NCI-H128 (cell line): ENCODE measurements around the gene CFAP46.
"Not testable (repeated sequence)": the region's sequence is repeated elsewhere in the genome, so short reads cannot be mapped to it uniquely, and the experiment has no call there.

ENCODE experiments used
- DNase-seq: peaks from one replicate; lab custom pipeline; 2025; ENCODE audit not compliant: unreplicated experiment; lab: John Stamatoyannopoulos, UW

The CFAP46 gene

GRCh38 chr10:132846631-132847415, 95.5 kb downstream of the CFAP46 start:
- DNase-seq, result no peak

GRCh38 chr10:132845780-132846595, 96.4 kb downstream of the CFAP46 start:
- no peak for DNase-seq

- no peak for DNase-seq
Measured at GRCh38 chr10:132845041-132845551, 97.3 kb downstream of the CFAP46 start.

- DNase-seq, result no peak
Measured at GRCh38 chr10:132844069-132844809, 98.1 kb downstream of the CFAP46 start.

GRCh38 chr10:132843276-132843675, 99.1 kb downstream of the CFAP46 start:
- DNase-seq, result not testable (repeated sequence)

GRCh38 chr10:132842397-132842796, 100.0 kb downstream of the CFAP46 start:
- no peak for DNase-seq

GRCh38 chr10:132841615-132841975, 100.8 kb downstream of the CFAP46 start:
- DNase-seq, result no peak

GRCh38 chr10:132840698-132841614, 101.4 kb downstream of the CFAP46 start:
- DNase-seq, result no peak

- DNase-seq, result no peak
Measured at GRCh38 chr10:132839061-132839460, 103.3 kb downstream of the CFAP46 start.

- no peak for DNase-seq
Measured at GRCh38 chr10:132838346-132838970, 103.9 kb downstream of the CFAP46 start.

- DNase-seq, result no peak
Measured at GRCh38 chr10:132837905-132838304, 104.5 kb downstream of the CFAP46 start.

GRCh38 chr10:132836832-132837540, 105.4 kb downstream of the CFAP46 start:
- DNase-seq, result no peak

- DNase-seq, result no peak
Measured at GRCh38 chr10:132836248-132836831, 106.0 kb downstream of the CFAP46 start.

- no peak for DNase-seq
Measured at GRCh38 chr10:132835848-132836233, 106.5 kb downstream of the CFAP46 start.

- DNase-seq, result no peak
Measured at GRCh38 chr10:132834891-132835847, 107.2 kb downstream of the CFAP46 start.

- no peak for DNase-seq
Measured at GRCh38 chr10:132834311-132834761, 108.0 kb downstream of the CFAP46 start.

- DNase-seq, result no peak
Measured at GRCh38 chr10:132833421-132834111, 108.8 kb downstream of the CFAP46 start.
